ENCODE measurements around the gene IL17RC. TPM values are rescaled to one million over a fixed set of nuclear protein-coding genes. Genes with fewer than 3 reads are reported as not detected.

The IL17RC gene
- total RNA-seq, 1 experiment from 2014 or later = 23.6 TPM

GRCh38 chr3:9912294-9912935, 4.5 kb upstream of the IL17RC start:
- Histone ChIP-seq H3K4me3 (ENCODE audit: low read depth in 2 of 2, low read length in 2 of 2) (no peak overlapping the region), H3K4me1 (ENCODE audit: control insufficient read depth, insufficient read depth, low read length) (peaks cover 22% of the 10 kb centered on the region), H3K27me3 (ENCODE audit: control insufficient read depth, insufficient read depth, low read length) (no peaks in the 10 kb centered on the region), H3K9me3 (ENCODE audit: control insufficient read depth, insufficient read depth, low read depth, low read length) (no peaks in the 10 kb centered on the region), H3K36me3 (ENCODE audit: control insufficient read depth, insufficient read depth, low read length) (no peaks in the 10 kb centered on the region), H3K27ac (ENCODE audit: low read length) (no peak overlapping the region)
- DNase-seq (ENCODE audit: low read depth, low spot score) (no peak), ATAC-seq (no peak)
- no TSS peak for BruUV-seq (replicated peaks)
- intact Hi-C loops (cut with micrococcal nuclease; ENCODE audit: unreplicated experiment) (no loop called here), in situ Hi-C loops (cut with HindIII; ENCODE audit: low pct_unique_long_range_greater_than_20kb, low sequenced_read_pairs) (no loop called here)
- CTCF ChIA-PET = interaction anchor here (0.6 kb wide), 1 partner anchor 53 kb away, joined by 3 read pairs; no protein-coding TSS in a partner anchor
- TF ChIP-seq SIN3A (IDR thresholded peaks at IDR 0.05; ENCODE audit: borderline replicate concordance, insufficient read depth, low read depth, low read length) = no peak
- TF ChIP-seq CTCF (IDR thresholded peaks at IDR 0.05) = no peak
- TF ChIP-seq POLR2AphosphoS5 (IDR thresholded peaks at IDR 0.05; ENCODE audit: low read depth, low read length) = no peak
- no peak for TF ChIP-seq REST (IDR thresholded peaks at IDR 0.05; ENCODE audit: insufficient read depth in 1 of 2, low read depth in 2 of 2, low read length in 1 of 2)
- no peak for TF ChIP-seq TCF7L2 (IDR thresholded peaks at IDR 0.05; ENCODE audit: low read depth, low read length)
- POLR2A ChIA-PET = interaction anchor here (0.6 kb wide), 1 partner anchor 19 kb away, joined by 3 read pairs; no protein-coding TSS in a partner anchor

GRCh38 chr3:9913601-9914000, 3.3 kb upstream of the IL17RC start:
- H3K27ac ChIP-seq (ENCODE audit: low read length) = no peak overlapping the region
- ATAC-seq (no peak), DNase-seq (ENCODE audit: low read depth, low spot score) (no peak)
- intact Hi-C loops (cut with micrococcal nuclease; ENCODE audit: unreplicated experiment) = no loop called here
- TF ChIP-seq CTCF (IDR thresholded peaks at IDR 0.05) = no peak
- TF ChIP-seq TCF7L2 (IDR thresholded peaks at IDR 0.05; ENCODE audit: low read depth, low read length) = no peak
- no peak for TF ChIP-seq REST (IDR thresholded peaks at IDR 0.05; ENCODE audit: insufficient read depth in 1 of 2, low read depth in 2 of 2, low read length in 1 of 2)
- no peak for TF ChIP-seq SIN3A (IDR thresholded peaks at IDR 0.05; ENCODE audit: borderline replicate concordance, insufficient read depth, low read depth, low read length)
- TF ChIP-seq POLR2AphosphoS5 (IDR thresholded peaks at IDR 0.05; ENCODE audit: low read depth, low read length) = no peak
- CTCF ChIA-PET = no interaction called here
- BruUV-seq (replicated peaks) = no TSS peak
- POLR2A ChIA-PET = no interaction called here
- no peaks in the 10 kb centered on the region for H3K9me3 ChIP-seq (ENCODE audit: control insufficient read depth, insufficient read depth, low read depth, low read length)
- H3K4me1 ChIP-seq (ENCODE audit: control insufficient read depth, insufficient read depth, low read length) = peaks cover 25% of the 10 kb centered on the region
- in situ Hi-C loops (cut with HindIII; ENCODE audit: low pct_unique_long_range_greater_than_20kb, low sequenced_read_pairs) = no loop called here
- no peaks in the 10 kb centered on the region for H3K36me3 ChIP-seq (ENCODE audit: control insufficient read depth, insufficient read depth, low read length)
- H3K4me3 ChIP-seq (ENCODE audit: low read depth in 2 of 2, low read length in 2 of 2) = no peak overlapping the region
- H3K27me3 ChIP-seq (ENCODE audit: control insufficient read depth, insufficient read depth, low read length) = no peaks in the 10 kb centered on the region

Measured in Panc1 (cell line).